GM12878 (cell line): ENCODE measurements around the gene GH1. TPM values are rescaled to one million over a fixed set of nuclear protein-coding genes. Genes with fewer than 3 reads are reported as not detected.

Source experiments
- ATAC-seq: fragments of 200-7000 bp; cut with Tn5 transposase; 3 replicates; pipeline ENCODE4 v1.9.1; 2020; ENCODE audit warnings: mild to moderate bottlenecking, moderate library complexity
- BruUV-seq: library from RNA; stranded (reverse); fragments of 400-500 nt; replicated peaks from 2 replicates; lab custom pipeline; 2021; lab: Mats Ljungman, UMichigan
- CTCF ChIA-PET: fragments of 300-600 bp; sonication (Branson Sonifier 250); formaldehyde crosslinking; extraction: SDS; loops from one replicate; lab custom pipeline; 2021; ENCODE audit warnings: inconsistent platforms; lab: Yijun Ruan, JAX
- POLR2A ChIA-PET: fragments of 350-600 bp; formaldehyde crosslinking; extraction: SDS; loops from one replicate; lab custom pipeline; 2021; ENCODE audit warnings: inconsistent platforms; lab: Charles Lee
- RAD21 ChIA-PET: fragments of 300-600 bp; sonication (Branson Sonifier 250); formaldehyde crosslinking; loops from one replicate; lab custom pipeline; 2023; ENCODE audit warnings: antibody characterized with exemption; ENCODE audit not compliant: unreplicated experiment; lab: Charles Lee
- SMC1A ChIA-PET: fragments of 300-600 bp; sonication (Branson Sonifier 250); formaldehyde crosslinking; loops from one replicate; lab custom pipeline; 2023; ENCODE audit not compliant: unreplicated experiment, uncharacterized antibody; lab: Charles Lee
- DNase-seq: peaks from one replicate; pipeline ENCODE4 v3.0.0-alpha.2; 2011; ENCODE audit warnings: low read depth, low spot score
- FAIRE-seq: peaks from 3 replicates; lab custom pipeline; 2011; peaks lifted over from hg19 to GRCh38; lab: Jason Lieb, UNC
- H2AFZ ChIP-seq: 2 replicates; pipeline ENCODE4 v1.6.0; 2011; ENCODE audit warnings: low read depth, low read length, control low read depth; ENCODE audit not compliant: control insufficient read depth
- H3K27ac ChIP-seq: 2 replicates; pipeline ENCODE4 v1.5.1; 2011; ENCODE audit warnings: control low read depth; ENCODE audit not compliant: control insufficient read depth, insufficient read depth
- H3K27me3 ChIP-seq, 2 experiments: replicated peaks in 1 of 2; 2 replicates each; pipeline versions ENCODE4 v1.6.0 to v1.6.1; 2011; ENCODE audit warnings: low read length in 1 of 2; ENCODE audit not compliant: control insufficient read depth in 2 of 2, insufficient read depth in 2 of 2
- H3K36me3 ChIP-seq, 2 experiments: 2 replicates each; pipeline ENCODE4 v1.5.1; 2011; ENCODE audit warnings: low read length in 1 of 2; ENCODE audit not compliant: control insufficient read depth in 2 of 2, insufficient read depth in 2 of 2
- H3K4me1 ChIP-seq: 2 replicates; pipeline ENCODE4 v1.6.1; 2011; ENCODE audit warnings: mild to moderate bottlenecking, low read length, moderate library complexity, mixed read lengths; ENCODE audit not compliant: control insufficient read depth, insufficient read depth
- H3K4me2 ChIP-seq: 2 replicates; pipeline ENCODE4 v1.6.0; 2011; ENCODE audit warnings: control low read depth; ENCODE audit not compliant: control insufficient read depth, insufficient read depth
- H3K4me3 ChIP-seq: fragments of 200-600 bp; sonication (generic); 2 replicates; pipeline ENCODE4 v1.5.1; 2016
- H3K79me2 ChIP-seq: 2 replicates; pipeline ENCODE4 v1.6.0; 2011; ENCODE audit warnings: low read length; ENCODE audit not compliant: control insufficient read depth, insufficient read depth
- H3K9ac ChIP-seq: 2 replicates; pipeline ENCODE4 v1.8.0; 2011; ENCODE audit warnings: low read length, control low read depth, mixed read lengths; ENCODE audit not compliant: control insufficient read depth, insufficient read depth
- H3K9me3 ChIP-seq: replicated peaks from 3 replicates; pipeline ENCODE4 v1.5.1; 2011; ENCODE audit warnings: mild to moderate bottlenecking, low read length; ENCODE audit not compliant: control insufficient read depth, insufficient read depth
- H4K20me1 ChIP-seq: 2 replicates; pipeline ENCODE4 v1.6.0; 2011; ENCODE audit not compliant: control insufficient read depth, insufficient read depth
- CBFB ChIP-seq: IDR thresholded peaks from 2 replicates; pipeline ENCODE4 v1.6.1; 2016; ENCODE audit warnings: antibody characterized with exemption, low read depth
- CBX3 ChIP-seq: fragments of 200-600 bp; sonication (generic); IDR thresholded peaks from 2 replicates; pipeline ENCODE4 v1.6.1; 2016; ENCODE audit warnings: low read depth, borderline replicate concordance
- CREB1 ChIP-seq: IDR thresholded peaks from 2 replicates; pipeline ENCODE4 v1.6.1; 2012; ENCODE audit warnings: low read depth, mild to moderate bottlenecking, inconsistent platforms
- EED ChIP-seq: sonication (generic); IDR thresholded peaks from 2 replicates; pipeline ENCODE4 v1.6.1; 2016; ENCODE audit warnings: antibody characterized with exemption, low read depth
- HDGF ChIP-seq: fragments of 450-650 bp; IDR thresholded peaks from 2 replicates; pipeline ENCODE4 v1.6.1; 2016; ENCODE audit warnings: antibody characterized with exemption
- IKZF1 ChIP-seq: fragments of 450-650 bp; conservative IDR thresholded peaks from 2 replicates; pipeline ENCODE4 v1.6.1; 2017; ENCODE audit warnings: antibody characterized with exemption, mild to moderate bottlenecking
- IRF5 ChIP-seq: fragments of 450-650 bp; IDR thresholded peaks from 2 replicates; pipeline ENCODE4 v1.6.1; 2017; ENCODE audit warnings: borderline replicate concordance
- MYB ChIP-seq: fragments of 150-350 bp; IDR thresholded peaks from 2 replicates; pipeline ENCODE4 v1.6.1; 2014; ENCODE audit warnings: mild to moderate bottlenecking, low read depth, low read length, borderline replicate concordance
- NRF1 ChIP-seq: conservative IDR thresholded peaks from 2 replicates; pipeline ENCODE4 v1.6.1; 2011; ENCODE audit warnings: mild to moderate bottlenecking, low read depth, low read length, improper control_type of control experiment
- SREBF2 ChIP-seq: IDR thresholded peaks from 2 replicates; pipeline ENCODE4 v1.6.1; 2012; ENCODE audit warnings: mild to moderate bottlenecking, low read length
- SRF ChIP-seq, 2 experiments: IDR thresholded peaks; 2 replicates each; pipeline ENCODE4 v1.6.1; 2011; ENCODE audit warnings: low read depth in 2 of 2, low read length in 2 of 2, mild to moderate bottlenecking in 1 of 2, moderate library complexity in 1 of 2
- SUZ12 ChIP-seq: fragments of 200-600 bp; sonication (generic); IDR thresholded peaks from one replicate; pipeline ENCODE4 v1.6.1; 2018; ENCODE audit warnings: antibody characterized with exemption, mild to moderate bottlenecking; ENCODE audit not compliant: unreplicated experiment
- ZBTB4 ChIP-seq: fragments of 450-650 bp; formaldehyde crosslinking; IDR thresholded peaks from 2 replicates; pipeline ENCODE4 v1.4.0; 2022; ENCODE audit warnings: mild to moderate bottlenecking, moderate library complexity
- ZNF687 ChIP-seq: fragments of 450-650 bp; IDR thresholded peaks from 2 replicates; pipeline ENCODE4 v1.6.1; 2017; ENCODE audit warnings: mild to moderate bottlenecking, moderate library complexity
- WGBS: methylation state at CpG from one replicate; pipeline ENCODE4 v1.1.6; 2016; ENCODE audit warnings: low lambda C conversion rate; ENCODE audit not compliant: insufficient replicate concordance, insufficient coverage; ENCODE audit errors: missing lambda C conversion rate; 5-methylcytosine and 5-hydroxymethylcytosine counted together
- in situ Hi-C: fragments of 300-500 bp; cut with MboI; formaldehyde crosslinking; loops from 9 replicates; pipeline ENCODE4 v1.14.3; 2018; ENCODE audit warnings: mixed read lengths
- intact Hi-C: fragments of 100-400 bp; cut with micrococcal nuclease; formaldehyde crosslinking; loops from one replicate; pipeline ENCODE4 v1.14.2; 2022; ENCODE audit not compliant: unreplicated experiment
- polyA plus RNA-seq, 11 experiments: library from polyadenylated mRNA; depleted of rRNA in 4 of 11; unstranded in 6 of 11; stranded (reverse) in 5 of 11; fragments of >200 nt; fragmentation: Nextera tagmentation in 4 of 11; fragmentation: Illumina TruSeq in 1 of 11; extraction: Ambion mirVana in 4 of 11; extraction: Trizol in 1 of 11; gene quantifications; 1 replicate in 1 of 11; 2 replicates in 10 of 11; pipeline versions ENCODE4 v1.2.1 to v1.2.3, GENCODE V29; 2011 to 2016; ENCODE audit warnings: inconsistent platforms in 2 of 11, missing spikeins in 2 of 11, low read depth in 1 of 11
- total RNA-seq, 4 experiments: library from RNA; depleted of rRNA in 3 of 4; stranded (reverse); fragments of >200 nt in 3 of 4; fragmentation: Illumina TruSeq in 1 of 4; extraction: Trizol in 1 of 4; gene quantifications; 2 replicates each; pipeline versions ENCODE4 v1.2.1 to v1.2.3, GENCODE V29; 2013 to 2021
- TF ChIP-seq, protein P1 (sequence below): IDR thresholded peaks from 2 replicates; pipeline ENCODE4 v1.6.1; 2011; ENCODE audit warnings: mild to moderate bottlenecking, low read depth, low read length, moderate library complexity; ENCODE audit not compliant: insufficient replicate concordance

Gene GH1
- total and polyA plus RNA-seq, 10 of the 15 experiments (the other 5 are each of a cell fraction or from before 2014, with no cell fraction given): 0.13 to 0.42 TPM; not detected in 8

- no peak overlapping the region for H3K27ac ChIP-seq
- TF ChIP-seq IKZF1 (no peak), SREBF2 (no peak), ZNF687 (no peak), SUZ12 (no peak), ZBTB4 (CRISPR knock-in tag) (no peak), HDGF (no peak), EED (no peak), SRF (IDR thresholded peaks at IDR 0.05; ENCODE audit: low read depth in 2 of 2, low read length in 2 of 2) (no peak), CBX3 (no peak), CBFB (no peak), MYB (no peak), CREB1 (no peak), NRF1 (no peak), IRF5 (no peak)
- TF ChIP-seq, protein P1, sequence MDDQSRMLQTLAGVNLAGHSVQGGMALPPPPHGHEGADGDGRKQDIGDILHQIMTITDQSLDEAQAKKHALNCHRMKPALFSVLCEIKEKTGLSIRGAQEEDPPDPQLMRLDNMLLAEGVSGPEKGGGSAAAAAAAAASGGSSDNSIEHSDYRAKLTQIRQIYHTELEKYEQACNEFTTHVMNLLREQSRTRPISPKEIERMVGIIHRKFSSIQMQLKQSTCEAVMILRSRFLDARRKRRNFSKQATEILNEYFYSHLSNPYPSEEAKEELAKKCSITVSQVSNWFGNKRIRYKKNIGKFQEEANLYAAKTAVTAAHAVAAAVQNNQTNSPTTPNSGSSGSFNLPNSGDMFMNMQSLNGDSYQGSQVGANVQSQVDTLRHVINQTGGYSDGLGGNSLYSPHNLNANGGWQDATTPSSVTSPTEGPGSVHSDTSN: no peak
These were observed 4.2 kb downstream of the GH1 start for GRCh38 chr17:63914471-63914870.

More at GRCh38 chr17:63914471-63914870, 4.2 kb downstream of the GH1 start:
- H3K4me2 ChIP-seq: no peak overlapping the region
- no peak overlapping the region for H3K9ac ChIP-seq
- no peaks in the 10 kb centered on the region for H3K79me2 ChIP-seq
- CTCF ChIA-PET: interaction anchor here (0.6 to 17.4 kb wide), 6 partner anchors 12 to 377 kb away, joined by 3 to 481 read pairs (median 260); partner anchors contain the start of genes ERN1 and ICAM2
- WGBS: 97% methylated on average over 7 of the region's 7 CpGs
- H2AFZ ChIP-seq: no peak overlapping the region
- ATAC-seq (no peak), FAIRE-seq (no peak), DNase-seq (no peak)
- no peaks in the 10 kb centered on the region for H4K20me1 ChIP-seq
- intact Hi-C loops: no loop called here
- RAD21 ChIA-PET: interaction anchor here (2.4 to 9.2 kb wide), 3 partner anchors 32 to 219 kb away, joined by 12 to 288 read pairs (median 15); no protein-coding TSS in a partner anchor
- in situ Hi-C loops: no loop called here
- no peak overlapping the region for H3K4me3 ChIP-seq
- no peaks in the 10 kb centered on the region for H3K9me3 ChIP-seq
- no peaks in the 10 kb centered on the region for H3K36me3 ChIP-seq
- SMC1A ChIA-PET: interaction anchor here (1.7 to 14.0 kb wide), 5 partner anchors 32 to 219 kb away, joined by 4 to 248 read pairs (median 15); no protein-coding TSS in a partner anchor
- peaks cover 0 to 2% of the 10 kb centered on the region in 2 experiments; a peak in 2 of 4 replicates for H3K27me3 ChIP-seq
- POLR2A ChIA-PET: no interaction called here
- peaks cover 7% of the 10 kb centered on the region for H3K4me1 ChIP-seq
- no TSS peak for BruUV-seq
